SK-N-SH (cell line): ENCODE results near the gene ADAMTS13.

ENCODE experiments used
- CTCF ChIP-seq: fragments of 200-600 bp; sonication (generic); IDR thresholded peaks from 2 replicates; pipeline ENCODE4 v1.6.1; 2017; ENCODE audit warnings: antibody characterized with exemption, mild to moderate bottlenecking, moderate library complexity
- EP300 ChIP-seq, 2 experiments: IDR thresholded peaks; 2 replicates each; pipeline versions ENCODE4 v1.4.0 to v1.6.1; 2012; ENCODE audit warnings: borderline replicate concordance in 1 of 2, low read depth in 1 of 2, low read length in 1 of 2
- FOXM1 ChIP-seq: IDR thresholded peaks from 2 replicates; pipeline ENCODE4 v1.4.0; 2012; ENCODE audit warnings: low read depth, mild to moderate bottlenecking
- MAX ChIP-seq: IDR thresholded peaks from 2 replicates; pipeline ENCODE4 v1.4.0; 2012; ENCODE audit warnings: low read depth
- MXI1 ChIP-seq: IDR thresholded peaks from 2 replicates; pipeline ENCODE4 v1.6.1; 2012; ENCODE audit warnings: mild to moderate bottlenecking, low read depth, low read length, improper control_type of control experiment
- NFIC ChIP-seq: IDR thresholded peaks from 2 replicates; pipeline ENCODE4 v1.4.0; 2012; ENCODE audit warnings: borderline replicate concordance
- PBX3 ChIP-seq: IDR thresholded peaks from 2 replicates; pipeline ENCODE4; 2012
- RCOR1 ChIP-seq: fragments of 150-350 bp; IDR thresholded peaks from 2 replicates; pipeline ENCODE4 v1.6.1; 2017; ENCODE audit warnings: antibody characterized with exemption, low read length
- REST ChIP-seq: IDR thresholded peaks from 2 replicates; pipeline ENCODE4 v1.6.1; 2012; ENCODE audit warnings: mild to moderate bottlenecking, low read depth, low read length, moderate library complexity
- RFX5 ChIP-seq: IDR thresholded peaks from 2 replicates; pipeline ENCODE4 v1.6.1; 2012; ENCODE audit warnings: mild to moderate bottlenecking, improper control_type of control experiment, low read length
- RXRA ChIP-seq: IDR thresholded peaks from 2 replicates; pipeline ENCODE4 v1.4.0; 2012; ENCODE audit warnings: low read depth, mild to moderate bottlenecking, borderline replicate concordance
- SIN3A ChIP-seq: IDR thresholded peaks from 2 replicates; pipeline ENCODE4 v1.6.1; 2012; ENCODE audit warnings: low read depth, mild to moderate bottlenecking, low read length, moderate library complexity, borderline replicate concordance
- TAF1 ChIP-seq: IDR thresholded peaks from 2 replicates; pipeline ENCODE4 v1.6.1; 2012; ENCODE audit warnings: low read depth, mild to moderate bottlenecking, low read length, moderate library complexity, borderline replicate concordance
- USF2 ChIP-seq: fragments of 150-350 bp; IDR thresholded peaks from 2 replicates; pipeline ENCODE4 v1.6.1; 2017; ENCODE audit warnings: antibody characterized with exemption, low read length, low read depth, borderline replicate concordance

- TF ChIP-seq TAF1 (no peak), CTCF (no peak), PBX3 (no peak), RXRA (no peak), EP300 (IDR thresholded peaks at IDR 0.05; ENCODE audit: borderline replicate concordance in 1 of 2, low read depth in 1 of 2, low read length in 1 of 2) (no peak), USF2 (no peak), FOXM1 (no peak), RCOR1 (no peak), RFX5 (no peak), REST (no peak), SIN3A (no peak), MAX (no peak), MXI1 (no peak), NFIC (no peak)
Observed at GRCh38 chr9:133470427-133470924, 48.3 kb downstream of the ADAMTS13 start.
